Liver (tissue), 9 donors: ENCODE measurements around the gene ACKR4. TPM values are rescaled to one million over a fixed set of nuclear protein-coding genes. Genes with fewer than 3 reads are reported as not detected.

Source experiments
- DNase-seq: peaks from one replicate; pipeline ENCODE4 v3.0.0-alpha.2; 2017; ENCODE audit warnings: low spot score
- H3K27ac ChIP-seq, 2 donors: one replicate each; pipeline ENCODE4 v1.7.0; 2013; ENCODE audit warnings: inconsistent platforms in 2 of 2, low read length in 2 of 2, control low read depth in 1 of 2, low read depth in 1 of 2, mild to moderate bottlenecking in 1 of 2
- H3K27me3 ChIP-seq, 4 donors: one replicate each; pipeline versions ENCODE4 v1.6.1 to v1.7.0; 2013; ENCODE audit warnings: low read length in 3 of 4, inconsistent platforms in 1 of 4, mild to moderate bottlenecking in 1 of 4, moderate library complexity in 1 of 4; ENCODE audit not compliant: control insufficient read depth in 4 of 4, insufficient read depth in 4 of 4
- H3K36me3 ChIP-seq, 4 donors: one replicate each; pipeline versions ENCODE4 v1.6.1 to v1.7.0; 2013; ENCODE audit warnings: low read length in 3 of 4, mild to moderate bottlenecking in 3 of 4, low read depth in 1 of 4, moderate library complexity in 1 of 4; ENCODE audit not compliant: control insufficient read depth in 4 of 4, insufficient read depth in 3 of 4
- H3K4me1 ChIP-seq, 4 donors: one replicate each; pipeline versions ENCODE4 v1.6.1 to v1.7.0; 2013; ENCODE audit warnings: low read length in 3 of 4, mild to moderate bottlenecking in 3 of 4, moderate library complexity in 1 of 4; ENCODE audit not compliant: control insufficient read depth in 4 of 4, insufficient read depth in 4 of 4
- H3K4me3 ChIP-seq, 3 donors: one replicate each; pipeline versions ENCODE4 v1.6.1 to v1.7.0; 2013; ENCODE audit warnings: low read length in 3 of 3, control low read depth in 1 of 3, low read depth in 1 of 3, mild to moderate bottlenecking in 1 of 3
- H3K9ac ChIP-seq, 2 donors: one replicate each; pipeline ENCODE4 v1.7.0; 2013; ENCODE audit warnings: low read length in 2 of 2, mild to moderate bottlenecking in 2 of 2, moderate library complexity in 2 of 2, control low read depth in 1 of 2, low read depth in 1 of 2
- H3K9me3 ChIP-seq, 4 donors: one replicate each; pipeline versions ENCODE4 v1.6.1 to v1.7.0; 2013; ENCODE audit warnings: low read length in 3 of 4; ENCODE audit not compliant: control insufficient read depth in 4 of 4
- ATF3 ChIP-seq: IDR thresholded peaks from 2 replicates; pipeline ENCODE4 v1.6.1; 2016; ENCODE audit warnings: antibody characterized with exemption
- EGR1 ChIP-seq, 2 donors: IDR thresholded peaks; 2 replicates each; pipeline ENCODE4 v1.6.1; 2016 to 2018; ENCODE audit warnings: antibody characterized with exemption in 2 of 2, low read depth in 2 of 2
- FOXA1 ChIP-seq: IDR thresholded peaks from 2 replicates; pipeline ENCODE4 v1.6.1; 2016; ENCODE audit warnings: antibody characterized with exemption
- FOXA2 ChIP-seq: IDR thresholded peaks from 2 replicates; pipeline ENCODE4 v1.6.1; 2016; ENCODE audit warnings: antibody characterized with exemption
- HNF4A ChIP-seq, 2 donors: conservative IDR thresholded peaks; 2 replicates each; pipeline ENCODE4 v1.6.1; 2016; ENCODE audit warnings: antibody characterized with exemption in 2 of 2, mild to moderate bottlenecking in 2 of 2
- HNF4G ChIP-seq: IDR thresholded peaks from 2 replicates; pipeline ENCODE4 v1.6.1; 2016; ENCODE audit warnings: antibody characterized with exemption
- JUND ChIP-seq, 2 donors: IDR thresholded peaks; 2 replicates each; pipeline ENCODE4 v1.6.1; 2016; ENCODE audit warnings: antibody characterized with exemption in 2 of 2
- MAX ChIP-seq: IDR thresholded peaks from 2 replicates; pipeline ENCODE4 v1.6.1; 2016; ENCODE audit warnings: antibody characterized with exemption
- NR2F2 ChIP-seq: IDR thresholded peaks from 2 replicates; pipeline ENCODE4 v1.6.1; 2016; ENCODE audit warnings: antibody characterized with exemption
- RAD21 ChIP-seq, 2 donors: IDR thresholded peaks; 2 replicates each; pipeline ENCODE4 v1.6.1; 2016; ENCODE audit warnings: antibody characterized with exemption in 2 of 2, mild to moderate bottlenecking in 2 of 2
- REST ChIP-seq: IDR thresholded peaks from 2 replicates; pipeline ENCODE4 v1.6.1; 2016; ENCODE audit warnings: antibody characterized with exemption, mild to moderate bottlenecking
- RXRA ChIP-seq, 2 donors: IDR thresholded peaks; 2 replicates each; pipeline ENCODE4 v1.6.1; 2017 to 2018; ENCODE audit warnings: antibody characterized with exemption in 2 of 2, mild to moderate bottlenecking in 1 of 2
- SP1 ChIP-seq: IDR thresholded peaks from 2 replicates; pipeline ENCODE4 v1.6.1; 2018; ENCODE audit warnings: antibody characterized with exemption, mild to moderate bottlenecking
- TAF1 ChIP-seq: conservative IDR thresholded peaks from 2 replicates; pipeline ENCODE4 v1.6.1; 2016; ENCODE audit warnings: antibody characterized with exemption, mild to moderate bottlenecking
- ZBTB33 ChIP-seq: IDR thresholded peaks from 2 replicates; pipeline ENCODE4 v1.6.1; 2016; ENCODE audit warnings: antibody characterized with exemption
- WGBS: extraction: QIAGEN DNeasy Blood & Tissue Kit; methylation state at CpG from one replicate; pipeline ENCODE4 v1.1.7; 2013; 5-methylcytosine and 5-hydroxymethylcytosine counted together
- polyA plus RNA-seq, 2 donors: library from polyadenylated mRNA; stranded (reverse) in 1 of 2; unstranded in 1 of 2; fragments of 200-250 nt in 1 of 2; fragments of >200 nt in 1 of 2; fragmentation: Nextera tagmentation in 1 of 2; extraction: Ambion mirVana in 1 of 2; gene quantifications; one replicate each; pipeline versions ENCODE4 v1.2.1 to v1.2.3, GENCODE V29; 2013 to 2015
- total RNA-seq, 2 donors: library from RNA; depleted of rRNA; stranded (reverse); fragments of >200 nt; gene quantifications; one replicate each; pipeline ENCODE4 v1.2.3, GENCODE V29; 2014
- donor health status: healthy.
- donor health status: healthy.
- donor health status: healthy.
- donor health status: healthy.
- donor health status: healthy.

The ACKR4 gene
- total and polyA plus RNA-seq, 4 donors: 0.21 to 0.71 (median 0.31) TPM

- no peak for TF ChIP-seq ZBTB33
- no peak for TF ChIP-seq NR2F2
- TF ChIP-seq HNF4A (conservative IDR thresholded peaks at IDR 0.05): no peak
- TF ChIP-seq MAX: no peak
- no peak for TF ChIP-seq TAF1
- TF ChIP-seq EGR1 (IDR thresholded peaks at IDR 0.05; ENCODE audit: low read depth in 2 of 2): no peak
- TF ChIP-seq FOXA2: no peak
Observed at GRCh38 chr3:132549169-132549568, 47.9 kb upstream of the ACKR4 start (continued).

- Histone ChIP-seq H3K27me3 (no peaks in the 10 kb centered on the region), H3K4me3 (no peak overlapping the region), H3K9me3 (no peaks in the 10 kb centered on the region), H3K27ac (no peak overlapping the region), H3K9ac (no peak overlapping the region), H3K4me1 (peaks cover 0 to 4% (median 2%) of the 10 kb centered on the region in 4 donors), H3K36me3 (peaks cover 0 to 3% (median 0%) of the 10 kb centered on the region in 4 donors)
- TF ChIP-seq EGR1 (IDR thresholded peaks at IDR 0.05; ENCODE audit: low read depth in 2 of 2): no peak
- no peak for TF ChIP-seq HNF4G
- TF ChIP-seq FOXA1: no peak
- no peak for DNase-seq
Observed at GRCh38 chr3:132549890-132550578, 47.0 kb upstream of the ACKR4 start.

- 69% methylated on average over 3 of the region's 3 CpGs for WGBS
- Histone ChIP-seq H3K9ac (no peak overlapping the region), H3K4me1 (peaks cover 0 to 4% (median 2%) of the 10 kb centered on the region in 4 donors), H3K36me3 (peaks cover 0 to 3% (median under 1%) of the 10 kb centered on the region in 4 donors), H3K27me3 (no peaks in the 10 kb centered on the region), H3K27ac (no peak overlapping the region), H3K4me3 (no peak overlapping the region), H3K9me3 (no peaks in the 10 kb centered on the region)
- DNase-seq: no peak
- TF ChIP-seq SP1: no peak
- peak; percentile 22 for TF ChIP-seq TAF1
Observed at GRCh38 chr3:132550579-132551305, 46.3 kb upstream of the ACKR4 start.

GRCh38 chr3:132553826-132554225 lies 43.2 kb upstream of the ACKR4 start:
- Histone ChIP-seq H3K9ac (no peak overlapping the region), H3K4me3 (no peak overlapping the region), H3K27ac (no peak overlapping the region), H3K4me1 (peaks cover 0 to 7% (median 2%) of the 10 kb centered on the region in 4 donors), H3K27me3 (no peaks in the 10 kb centered on the region), H3K9me3 (no peaks in the 10 kb centered on the region), H3K36me3 (peaks cover 3 to 15% (median 12%) of the 10 kb centered on the region in 4 donors)
- WGBS: 86% methylated on average over 6 of the region's 6 CpGs
- no peak for DNase-seq
- no peak for TF ChIP-seq SP1
- no peak for TF ChIP-seq REST
- TF ChIP-seq TAF1: no peak
- no peak for TF ChIP-seq RXRA (IDR thresholded peaks at IDR 0.05)
- TF ChIP-seq NR2F2: no peak
- TF ChIP-seq JUND (IDR thresholded peaks at IDR 0.05): no peak
- no peak for TF ChIP-seq ATF3
- TF ChIP-seq EGR1 (IDR thresholded peaks at IDR 0.05; ENCODE audit: low read depth in 2 of 2): no peak
- TF ChIP-seq MAX: no peak
- TF ChIP-seq ZBTB33: no peak
- no peak for TF ChIP-seq FOXA2
- no peak for TF ChIP-seq HNF4A (conservative IDR thresholded peaks at IDR 0.05)
- no peak for TF ChIP-seq RAD21 (IDR thresholded peaks at IDR 0.05)
- no peak for TF ChIP-seq HNF4G
